GM12891 (cell line): Measurements from ENCODE around the gene RPL31.

Experiments
- DNase-seq: peaks from one replicate; pipeline ENCODE4 v3.0.0; 2011; ENCODE audit warnings: low spot score; ENCODE audit not compliant: insufficient read length
- FAIRE-seq: peaks from 2 replicates; lab custom pipeline; 2011; peaks lifted over from hg19 to GRCh38; lab: Jason Lieb, UNC
- PAX5 ChIP-seq: IDR thresholded peaks from 2 replicates; pipeline ENCODE4 v1.6.1; 2011; ENCODE audit warnings: low read length, moderate library complexity, mild to moderate bottlenecking; ENCODE audit not compliant: insufficient read depth, severe bottlenecking
- POLR2A ChIP-seq: IDR thresholded peaks from 2 replicates; pipeline ENCODE4 v1.6.1; 2011; ENCODE audit warnings: low read depth, low read length, control low read depth
- POLR2AphosphoS5 ChIP-seq: IDR thresholded peaks from 2 replicates; pipeline ENCODE4 v1.6.1; 2011; ENCODE audit warnings: low read depth, low read length, control low read depth
- POU2F2 ChIP-seq: IDR thresholded peaks from 2 replicates; pipeline ENCODE4 v1.6.1; 2011; ENCODE audit warnings: low read depth, mild to moderate bottlenecking, control low read depth, low read length, moderate library complexity
- SPI1 ChIP-seq: IDR thresholded peaks from 2 replicates; pipeline ENCODE4 v1.6.1; 2011; ENCODE audit warnings: low read depth, low read length, control low read depth
- TAF1 ChIP-seq: IDR thresholded peaks from 2 replicates; pipeline ENCODE4 v1.6.1; 2011; ENCODE audit warnings: low read depth, low read length, control low read depth

RPL31 gene

GRCh38 chr2:100990650-100991403, 11.3 kb upstream of the RPL31 start:
- FAIRE-seq: no peak
- no peak for TF ChIP-seq TAF1

GRCh38 chr2:100991404-100991773, 10.7 kb upstream of the RPL31 start:
- no peak for DNase-seq
- FAIRE-seq: no peak
- TF ChIP-seq POU2F2: no peak
- no peak for TF ChIP-seq TAF1
- TF ChIP-seq POLR2A: no peak
- TF ChIP-seq PAX5: no peak
- no peak for TF ChIP-seq SPI1
- no peak for TF ChIP-seq POLR2AphosphoS5

More at GRCh38 chr2:100990650-100991403, 11.3 kb upstream of the RPL31 start:
- DNase-seq: no peak

- no peak for FAIRE-seq
- no peak for DNase-seq
- no peak for TF ChIP-seq POLR2A
- TF ChIP-seq TAF1: no peak
- no peak for TF ChIP-seq POU2F2
- TF ChIP-seq POLR2AphosphoS5: no peak
- TF ChIP-seq PAX5: no peak
- TF ChIP-seq SPI1: no peak
These were observed 9.8 kb upstream of the RPL31 start for GRCh38 chr2:100992262-100992661.

- no peak for FAIRE-seq
- no peak for DNase-seq
- TF ChIP-seq POLR2A (no peak), SPI1 (no peak), PAX5 (no peak), TAF1 (no peak), POU2F2 (no peak), POLR2AphosphoS5 (no peak)
These were observed 8.8 kb upstream of the RPL31 start for GRCh38 chr2:100993294-100993693.

GRCh38 chr2:100995309-100996075, 6.6 kb upstream of the RPL31 start:
- TF ChIP-seq PAX5 (no peak), SPI1 (no peak), TAF1 (no peak), POU2F2 (no peak), POLR2A (no peak), POLR2AphosphoS5 (no peak)
- DNase-seq (no peak), FAIRE-seq (no peak)

- DNase-seq: no peak
- TF ChIP-seq POU2F2 (no peak), TAF1 (no peak), SPI1 (no peak), POLR2A (no peak), POLR2AphosphoS5 (no peak), PAX5 (no peak)
These were observed 4.4 kb upstream of the RPL31 start for GRCh38 chr2:100997509-100998234.

GRCh38 chr2:100998235-100998573, 3.9 kb upstream of the RPL31 start:
- DNase-seq: no peak
- FAIRE-seq: no peak
- TF ChIP-seq PAX5 (no peak), SPI1 (no peak), TAF1 (no peak), POLR2AphosphoS5 (no peak), POU2F2 (no peak), POLR2A (no peak)

More at GRCh38 chr2:100997509-100998234, 4.4 kb upstream of the RPL31 start:
- no peak for FAIRE-seq

- DNase-seq (no peak), FAIRE-seq (no peak)
- TF ChIP-seq TAF1: no peak
- no peak for TF ChIP-seq PAX5
- TF ChIP-seq POLR2A: no peak
- no peak for TF ChIP-seq POLR2AphosphoS5
- no peak for TF ChIP-seq SPI1
- no peak for TF ChIP-seq POU2F2
These were observed 2.1 kb upstream of the RPL31 start for GRCh38 chr2:100999995-101000394.

- TF ChIP-seq POLR2AphosphoS5 (no peak; the same call in 1 of the 2 replicates), PAX5 (no peak), SPI1 (no peak), TAF1 (no peak), POU2F2 (no peak), POLR2A (no peak)
- DNase-seq: no peak
- peak; percentile 59 for FAIRE-seq
These were observed 631 bp downstream of the RPL31 start for GRCh38 chr2:101002562-101003277.
